HG02623 (cell line): ENCODE data around the gene YEATS4.

ENCODE experiments used
- ATAC-seq: cut with Tn5 transposase; IDR thresholded peaks from one replicate; pipeline ENCODE4 v1.9.1; 2021; ENCODE audit warnings: moderate library complexity; ENCODE audit not compliant: unreplicated experiment

Gene YEATS4

DNA sequence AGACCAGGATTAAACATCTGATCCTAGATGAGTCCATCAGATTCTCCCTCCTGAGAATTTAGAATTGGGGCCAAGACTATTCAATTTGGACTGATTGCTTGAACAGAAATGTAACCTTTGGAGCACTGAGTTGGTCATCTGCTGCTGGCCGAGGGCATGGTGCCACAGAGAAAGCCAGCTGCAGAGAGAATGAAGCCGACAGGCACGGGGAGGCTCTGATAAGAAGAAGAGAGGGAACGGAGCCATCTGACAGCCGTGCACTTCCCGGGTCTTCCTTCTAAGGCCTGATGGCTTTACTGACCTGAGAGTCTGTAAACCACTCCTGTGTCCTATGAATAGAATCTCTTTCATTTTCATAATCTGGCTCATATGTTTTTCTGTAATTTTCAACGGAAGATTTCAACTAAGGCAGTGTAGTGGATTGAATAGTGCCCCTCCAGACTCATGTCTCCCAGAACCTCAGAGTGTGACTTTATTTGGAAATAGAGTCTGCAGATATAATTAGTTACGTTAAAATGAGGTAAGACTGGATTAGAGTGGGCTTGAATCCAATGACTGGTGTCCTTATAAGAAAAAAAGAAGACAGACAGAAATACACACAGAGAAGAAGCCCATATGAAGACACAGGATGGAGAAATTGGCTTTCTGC is 71.5 kb downstream of the YEATS4 start:
- ATAC-seq, result no peak

DNA sequence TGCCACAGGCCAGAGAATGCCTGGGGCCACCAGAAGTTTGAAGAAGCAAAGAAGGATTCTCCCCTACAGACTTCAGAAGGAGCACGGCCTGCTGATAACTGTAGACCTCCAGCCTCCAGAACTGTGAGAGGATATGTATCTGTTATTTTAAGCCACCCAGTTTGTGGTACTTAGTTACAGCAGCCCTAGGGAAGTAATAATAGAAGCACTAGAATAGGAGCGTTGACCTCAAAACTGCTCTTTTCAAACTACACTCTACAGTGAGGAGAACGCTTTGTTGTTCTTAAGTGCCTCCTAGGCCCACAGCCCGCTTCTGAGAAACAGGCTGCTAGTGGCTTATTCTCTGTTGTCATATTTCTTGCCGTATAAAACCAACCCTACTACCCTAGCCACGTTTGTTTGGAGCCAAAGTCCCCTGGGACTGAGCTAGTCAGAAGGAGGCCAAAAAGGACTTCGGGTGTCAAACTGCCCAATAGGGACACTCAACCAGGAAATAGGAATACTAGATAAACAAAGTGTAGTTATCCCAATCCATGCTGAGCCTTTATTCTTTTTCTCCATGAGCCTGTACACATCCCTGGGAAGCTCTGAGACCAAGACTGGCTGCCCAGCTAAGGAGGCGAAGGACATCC is 72.2 kb downstream of the YEATS4 start:
- no peak for ATAC-seq

DNA sequence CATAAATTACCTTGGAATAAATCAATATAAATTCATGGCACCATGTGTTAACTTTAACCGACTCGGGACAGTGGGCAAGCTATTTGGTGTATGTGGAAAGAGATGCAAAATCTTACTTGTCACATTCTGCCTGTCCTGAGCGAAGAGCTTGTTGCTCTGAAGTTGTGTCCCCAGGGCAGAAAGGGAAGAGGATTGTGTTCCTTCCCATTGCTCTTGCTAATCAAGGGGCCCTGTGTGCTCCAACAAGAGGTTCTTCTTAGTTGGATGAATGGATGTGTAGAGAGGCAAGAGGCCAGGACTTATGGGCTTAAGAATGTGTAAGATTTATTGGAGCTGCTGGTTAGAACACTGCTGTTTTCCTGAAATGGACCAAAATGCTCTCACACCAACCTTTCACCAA is 74.1 kb downstream of the YEATS4 start:
- no peak for ATAC-seq

DNA sequence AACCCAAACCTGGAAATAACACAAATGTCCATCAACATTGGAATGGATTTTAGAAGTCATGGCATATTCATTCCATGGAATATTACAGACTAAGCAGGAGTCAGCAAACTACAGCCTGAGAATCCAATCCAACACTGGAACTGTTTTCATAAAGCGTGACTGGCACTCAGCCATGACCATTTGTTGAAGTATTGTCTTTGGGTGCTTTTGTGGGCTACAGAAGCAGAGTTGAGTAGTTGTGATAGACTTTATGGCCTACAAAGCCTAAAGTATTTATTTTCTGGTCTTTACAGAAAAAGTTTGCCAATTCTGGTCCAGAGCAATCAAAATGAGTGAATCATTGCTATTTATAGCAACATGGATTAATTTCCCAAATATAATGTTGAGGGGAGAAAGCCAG is 76.1 kb downstream of the YEATS4 start:
- no peak for ATAC-seq

DNA sequence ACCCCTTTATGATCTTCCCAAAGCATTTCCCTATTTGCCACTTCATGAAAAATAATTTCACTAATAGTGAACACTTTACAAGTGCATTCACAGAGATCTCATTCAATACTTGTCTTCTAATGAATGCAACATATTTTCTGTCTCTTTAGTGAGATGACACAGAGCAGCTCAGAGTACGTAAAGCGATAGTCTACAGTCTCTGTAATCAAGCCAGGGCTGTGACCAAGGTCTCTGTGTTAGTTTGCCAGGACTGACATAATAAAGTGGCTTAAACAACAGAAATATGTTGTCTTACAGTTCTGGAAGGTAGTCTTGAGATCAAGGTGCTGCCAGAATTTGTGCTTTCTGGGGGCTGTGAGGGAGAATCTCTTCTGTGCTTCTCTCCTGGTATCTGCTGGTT is 77.5 kb downstream of the YEATS4 start:
- ATAC-seq, result no peak

DNA sequence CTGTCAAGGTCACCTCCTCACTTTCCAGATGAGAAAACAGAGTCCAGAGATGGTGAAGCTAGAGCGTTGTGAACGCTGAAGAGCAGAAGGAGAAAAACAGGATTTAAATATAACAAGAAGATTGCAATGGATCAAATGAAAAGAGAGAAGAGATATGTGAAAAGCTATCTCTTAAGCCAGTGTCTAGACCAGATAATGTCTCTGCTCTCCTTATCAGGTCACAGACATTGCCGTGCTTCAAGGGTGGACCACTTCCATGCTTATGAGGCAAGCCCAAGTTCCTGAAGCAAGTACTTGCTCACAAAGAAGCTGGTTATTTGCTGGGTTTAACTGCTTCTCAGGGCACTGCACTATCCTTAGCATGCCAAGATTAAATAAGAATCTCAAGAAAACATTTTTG is 79.0 kb downstream of the YEATS4 start:
- ATAC-seq, result no peak

DNA sequence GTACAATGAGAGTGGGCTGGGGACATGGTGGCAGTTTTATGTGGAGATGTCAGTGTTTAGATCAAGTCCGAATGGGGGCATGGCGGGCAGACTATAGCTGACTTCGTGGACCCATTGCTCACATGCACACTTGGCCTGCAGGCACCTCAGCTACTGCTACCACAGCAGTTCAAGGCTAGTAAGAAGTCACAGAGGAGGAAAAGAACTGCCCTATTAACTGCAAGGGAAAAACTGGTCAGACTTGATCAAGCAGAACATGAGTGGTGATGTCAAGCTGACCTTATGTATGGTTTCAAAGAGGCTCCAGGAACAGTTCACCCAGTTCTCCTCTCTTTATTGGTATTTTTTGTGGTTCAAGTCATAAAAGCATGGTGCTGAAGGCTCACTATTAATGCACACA is 80.5 kb downstream of the YEATS4 start:
- ATAC-seq, result no peak
